Measurements from ENCODE around the gene RAB32. TPM values are rescaled to one million over a fixed set of nuclear protein-coding genes. Genes with fewer than 3 reads are reported as not detected.

Gene RAB32
- total RNA-seq, result 10 to 100 TPM; 18.0 to 30.3 (median 19.9) TPM

- Histone ChIP-seq H3K27me3 (no peaks in the 10 kb centered on the region), H3K4me3 (peak within 1 kb of the TSS; percentile 35 to 79 (median 54)), H3K36me3 (no peaks in the 10 kb centered on the region), H3K4me1 (peaks cover 0 to 9% (median 0%) of the 10 kb centered on the region in 4 donors), H3K27ac (peak within 1 kb of the TSS; percentile 76 to 95 (median 90)), H3K9me3 (no peaks in the 10 kb centered on the region)
- DNase-seq, result peak; percentile 29 to 94 (median 91)
- TF ChIP-seq CTCF (IDR thresholded peaks at IDR 0.05) (peak in 5 of 6 experiments; percentile 14 to 87 (median 74)), POLR2A (IDR thresholded peaks at IDR 0.05) (peak in 1 of 2 donors; percentile 72)
Measured at GRCh38 chr6:146543211-146543939, at the start of gene RAB32. TSS of gene RAB32 (plus strand) at chr6:146543833. CDS start at chr6:146543872, 39 bp downstream.

GRCh38 chr6:146498309-146498708 lies 45.3 kb upstream of the RAB32 start:
- Histone ChIP-seq H3K4me3 (no peak overlapping the region), H3K9me3 (no peaks in the 10 kb centered on the region), H3K27ac (no peak overlapping the region), H3K27me3 (no peaks in the 10 kb centered on the region), H3K36me3 (no peaks in the 10 kb centered on the region), H3K4me1 (no peaks in the 10 kb centered on the region)
- no peak for DNase-seq
- no peak for TF ChIP-seq POLR2A (IDR thresholded peaks at IDR 0.05)
- no peak for TF ChIP-seq CTCF (IDR thresholded peaks at IDR 0.05)

- Histone ChIP-seq H3K27ac (no peak overlapping the region), H3K4me1 (no peaks in the 10 kb centered on the region), H3K9me3 (no peaks in the 10 kb centered on the region), H3K36me3 (no peaks in the 10 kb centered on the region), H3K27me3 (no peaks in the 10 kb centered on the region), H3K4me3 (no peak overlapping the region)
- no peak for DNase-seq
- TF ChIP-seq CTCF (IDR thresholded peaks at IDR 0.05), result no peak
- TF ChIP-seq POLR2A (IDR thresholded peaks at IDR 0.05), result no peak
Measured at GRCh38 chr6:146503096-146503495, 40.5 kb upstream of the RAB32 start.

GRCh38 chr6:146515212-146515611 lies 28.4 kb upstream of the RAB32 start:
- no peak for TF ChIP-seq CTCF (IDR thresholded peaks at IDR 0.05)
- TF ChIP-seq POLR2A (IDR thresholded peaks at IDR 0.05), result no peak
- Histone ChIP-seq H3K36me3 (no peaks in the 10 kb centered on the region), H3K27me3 (no peaks in the 10 kb centered on the region), H3K27ac (no peak overlapping the region), H3K9me3 (no peaks in the 10 kb centered on the region), H3K4me3 (no peak overlapping the region), H3K4me1 (no peaks in the 10 kb centered on the region)
- DNase-seq, result no peak

GRCh38 chr6:146526192-146526591 lies 17.4 kb upstream of the RAB32 start:
- TF ChIP-seq CTCF (IDR thresholded peaks at IDR 0.05) (no peak), POLR2A (IDR thresholded peaks at IDR 0.05) (no peak)
- no peaks in the 10 kb centered on the region for H3K4me1 ChIP-seq
- no peaks in the 10 kb centered on the region for H3K9me3 ChIP-seq
- DNase-seq, result no peak
- H3K27ac ChIP-seq, result no peak overlapping the region
- H3K36me3 ChIP-seq, result no peaks in the 10 kb centered on the region
- H3K27me3 ChIP-seq, result no peaks in the 10 kb centered on the region
- no peak overlapping the region for H3K4me3 ChIP-seq

All from Peyer's patch (tissue), 4 donors.